ENCODE data around the gene IL4I1. TPM values are rescaled to one million over a fixed set of nuclear protein-coding genes. Genes with fewer than 3 reads are reported as not detected.

The IL4I1 gene
- total RNA-seq, 4 donors from 2014 or later: 0.56 to 0.91 (median 0.73) TPM

DNA sequence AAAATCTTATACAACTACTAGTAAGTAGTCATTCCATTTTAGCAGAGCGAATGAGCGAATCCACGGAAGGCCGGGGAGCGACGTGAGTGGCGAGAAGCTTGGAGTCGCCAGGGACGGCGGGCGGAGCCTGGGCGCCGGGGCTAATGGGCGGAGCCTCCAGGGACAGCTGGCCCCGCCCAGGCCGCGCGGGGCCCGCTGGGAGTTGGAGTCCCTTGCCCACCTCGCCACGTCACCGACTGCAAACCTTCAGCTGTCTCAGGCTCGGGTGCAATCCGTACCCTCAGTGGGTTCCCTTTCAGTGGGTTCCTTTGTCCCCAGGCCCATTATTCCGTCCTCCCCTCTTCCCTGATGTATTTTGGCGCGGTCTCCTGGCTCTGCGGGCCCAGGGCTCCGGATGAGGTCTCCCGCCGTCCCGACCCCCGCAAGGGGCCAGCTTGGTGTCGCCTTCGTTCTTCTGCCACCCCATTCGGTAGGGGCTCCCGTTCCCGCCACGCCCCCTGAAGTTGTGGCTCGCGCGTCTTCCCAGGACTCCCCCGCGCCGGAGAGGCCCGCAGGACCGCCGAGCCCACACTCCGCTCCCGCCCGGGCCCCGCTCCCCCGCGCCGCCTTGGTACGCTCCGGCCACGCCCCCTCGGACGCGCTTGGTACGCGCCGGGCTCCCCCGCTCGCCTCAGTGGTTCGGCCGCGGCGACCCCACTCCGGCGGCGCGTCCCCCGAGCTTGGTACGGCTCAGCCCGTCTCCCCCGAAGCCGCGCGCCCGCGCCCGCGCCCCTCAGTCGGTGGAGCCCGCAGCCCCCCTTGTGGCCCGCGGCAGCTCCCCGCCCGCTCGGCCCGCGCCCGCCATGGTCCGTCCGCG is 46.0 kb downstream of the IL4I1 start, which contains the start of gene PTOV1:
PTOV1 (plus strand) TSS at position 673 of the 856 bp plus-strand sequence.
- intact Hi-C loops (cut with DNase I): no loop called here
- peak; percentile 39 for DNase-seq
- Histone ChIP-seq H3K4me1 (peaks cover 6 to 54% (median 29%) of the 10 kb centered on the region in 3 donors), H3K4me3 (peak within 1 kb of the TSS; percentile 56 to 98 (median 96)), H3K36me3 (peaks cover 0 to 16% (median 0%) of the 10 kb centered on the region in 3 donors), H3K9me3 (no peaks in the 10 kb centered on the region), H3K27me3 (no peaks in the 10 kb centered on the region), H3K27ac (peak within 1 kb of the TSS; percentile 94 to 100 (median 100))
- 1 to 5% methylated on average over 18 to 35 of the region's 98 CpGs for WGBS, 2 donors
- peak in 3 of 4 donors; percentile 48 to 91 (median 61) for TF ChIP-seq POLR2A (IDR thresholded peaks at IDR 0.05)
- TF ChIP-seq, protein P1, sequence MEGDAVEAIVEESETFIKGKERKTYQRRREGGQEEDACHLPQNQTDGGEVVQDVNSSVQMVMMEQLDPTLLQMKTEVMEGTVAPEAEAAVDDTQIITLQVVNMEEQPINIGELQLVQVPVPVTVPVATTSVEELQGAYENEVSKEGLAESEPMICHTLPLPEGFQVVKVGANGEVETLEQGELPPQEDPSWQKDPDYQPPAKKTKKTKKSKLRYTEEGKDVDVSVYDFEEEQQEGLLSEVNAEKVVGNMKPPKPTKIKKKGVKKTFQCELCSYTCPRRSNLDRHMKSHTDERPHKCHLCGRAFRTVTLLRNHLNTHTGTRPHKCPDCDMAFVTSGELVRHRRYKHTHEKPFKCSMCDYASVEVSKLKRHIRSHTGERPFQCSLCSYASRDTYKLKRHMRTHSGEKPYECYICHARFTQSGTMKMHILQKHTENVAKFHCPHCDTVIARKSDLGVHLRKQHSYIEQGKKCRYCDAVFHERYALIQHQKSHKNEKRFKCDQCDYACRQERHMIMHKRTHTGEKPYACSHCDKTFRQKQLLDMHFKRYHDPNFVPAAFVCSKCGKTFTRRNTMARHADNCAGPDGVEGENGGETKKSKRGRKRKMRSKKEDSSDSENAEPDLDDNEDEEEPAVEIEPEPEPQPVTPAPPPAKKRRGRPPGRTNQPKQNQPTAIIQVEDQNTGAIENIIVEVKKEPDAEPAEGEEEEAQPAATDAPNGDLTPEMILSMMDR (IDR thresholded peaks at IDR 0.05): peak in 2 of 6 experiments; percentile 5 to 14

DNA sequence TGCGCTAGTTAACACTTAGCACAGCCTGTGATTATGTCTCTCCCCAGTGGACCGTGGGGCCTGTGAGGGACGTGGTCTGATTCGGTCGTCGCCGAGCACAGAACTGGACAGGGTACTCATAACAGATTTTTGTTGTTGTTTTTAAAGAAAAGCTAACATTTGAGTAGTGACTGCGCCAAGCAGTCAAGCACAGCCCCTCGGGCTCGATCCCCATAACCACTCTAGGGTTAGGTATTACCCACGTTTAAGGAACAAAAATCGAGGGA is 46.5 kb downstream of the IL4I1 start:
- Histone ChIP-seq H3K27ac (peak overlapping the region; percentile 94 to 100 (median 100)), H3K36me3 (peaks cover 0 to 11% (median 0%) of the 10 kb centered on the region in 3 donors), H3K9me3 (no peaks in the 10 kb centered on the region), H3K27me3 (no peaks in the 10 kb centered on the region), H3K4me1 (peaks cover 6 to 54% (median 29%) of the 10 kb centered on the region in 3 donors), H3K4me3 (peak overlapping the region; percentile 56 to 98 (median 96))
- intact Hi-C loops (cut with DNase I): no loop called here
- no peak for DNase-seq
- TF ChIP-seq, protein P1 (IDR thresholded peaks at IDR 0.05): no peak
- no peak for TF ChIP-seq POLR2A (IDR thresholded peaks at IDR 0.05)
- 56 to 68% methylated on average over 11 to 12 of the region's 12 CpGs for WGBS, 2 donors

DNA sequence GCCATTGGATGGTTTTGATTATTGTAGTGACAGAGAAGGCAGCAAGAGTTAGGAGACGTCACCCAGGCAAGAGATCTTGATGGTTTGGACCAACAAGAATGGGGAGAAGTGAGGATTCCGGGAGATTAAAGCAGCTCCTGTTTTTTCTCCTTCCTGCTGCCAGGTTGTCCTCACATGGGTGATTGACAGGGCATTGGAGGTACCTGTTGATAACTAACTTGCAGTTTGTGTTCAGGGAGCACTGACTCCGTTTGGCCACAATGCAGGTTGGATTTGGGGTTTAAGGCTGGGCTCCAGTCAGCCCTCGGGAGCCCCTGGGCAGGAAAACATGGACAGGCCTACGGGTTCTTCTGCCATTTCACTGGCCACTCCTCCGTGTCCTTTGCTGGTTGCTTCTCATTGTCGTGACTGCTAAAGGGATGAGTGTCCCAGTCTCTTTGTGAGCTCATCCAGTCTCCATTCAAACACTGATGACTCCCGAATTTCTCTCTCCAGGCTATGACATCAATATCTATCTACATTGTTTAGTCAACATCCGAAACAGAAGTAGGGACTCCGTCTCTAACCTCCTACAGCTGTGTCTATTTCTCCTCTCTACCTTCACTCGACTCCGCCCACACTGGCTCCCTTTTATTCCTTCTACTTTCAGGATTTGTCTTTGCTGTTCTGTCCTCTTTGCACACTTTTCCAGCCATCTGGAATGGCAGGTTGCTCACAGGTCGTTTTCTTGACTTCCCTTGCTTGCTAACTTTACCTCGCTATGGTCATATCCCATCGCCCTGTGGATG is 47.1 kb downstream of the IL4I1 start:
- peaks cover 0 to 5% (median 0%) of the 10 kb centered on the region in 3 donors for H3K36me3 ChIP-seq
- peaks cover 6 to 52% (median 29%) of the 10 kb centered on the region in 3 donors for H3K4me1 ChIP-seq
- intact Hi-C loops (cut with DNase I): no loop called here
- H3K4me3 ChIP-seq: peak overlapping the region; percentile 56 to 98 (median 96)
- no peaks in the 10 kb centered on the region for H3K9me3 ChIP-seq
- no peak for TF ChIP-seq POLR2A (IDR thresholded peaks at IDR 0.05)
- TF ChIP-seq, protein P1 (IDR thresholded peaks at IDR 0.05): no peak
- H3K27me3 ChIP-seq: no peaks in the 10 kb centered on the region
- 85 to 89% methylated on average over 14 to 15 of the region's 15 CpGs for WGBS, 2 donors
- H3K27ac ChIP-seq: peak overlapping the region in 3 of 4 donors; percentile 94 to 100 (median 99)
- no peak for DNase-seq

DNA sequence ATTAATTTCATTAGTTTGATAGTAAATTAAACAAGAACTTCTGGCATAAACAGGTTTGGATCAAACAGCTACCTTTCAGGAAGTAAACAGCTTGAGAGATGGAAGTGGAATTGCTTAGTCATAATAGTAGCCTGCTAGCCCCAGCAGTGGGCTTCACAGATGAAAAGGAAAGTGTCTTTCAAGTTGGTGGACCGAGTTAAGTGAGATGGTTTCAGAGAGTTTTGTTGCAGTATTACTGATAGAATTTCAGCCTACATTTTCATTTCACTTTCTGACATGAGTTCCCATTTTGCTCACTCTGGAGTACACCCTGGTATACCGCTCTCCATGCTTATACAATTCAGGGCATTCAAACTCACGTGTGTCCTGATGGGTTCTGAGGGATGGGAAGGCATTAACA is 47.7 kb downstream of the IL4I1 start:
- Histone ChIP-seq H3K36me3 (no peaks in the 10 kb centered on the region), H3K27me3 (no peaks in the 10 kb centered on the region), H3K27ac (no peak overlapping the region), H3K9me3 (no peaks in the 10 kb centered on the region), H3K4me3 (no peak overlapping the region), H3K4me1 (peaks cover 6 to 45% (median 25%) of the 10 kb centered on the region in 3 donors)
- 87 to 95% methylated on average over 3 of the region's 3 CpGs for WGBS, 2 donors
- intact Hi-C loops (cut with DNase I): no loop called here
- no peak for DNase-seq
- TF ChIP-seq, protein P1 (IDR thresholded peaks at IDR 0.05): no peak
- TF ChIP-seq POLR2A (IDR thresholded peaks at IDR 0.05): no peak

Data from esophagus squamous epithelium (tissue), 5 donors.